H9 (cell line): ENCODE data around the gene WHAMM. TPM values are rescaled to one million over a fixed set of nuclear protein-coding genes. Genes with fewer than 3 reads are reported as not detected.

Source experiments
- DNase-seq: peaks from one replicate; pipeline ENCODE4 v3.0.0-alpha.2; 2017
- H2AFZ ChIP-seq: one replicate; pipeline ENCODE4 v1.6.1; 2013; ENCODE audit warnings: mild to moderate bottlenecking, low read length, control low read depth, moderate library complexity
- H2AK5ac ChIP-seq: 2 replicates; pipeline ENCODE4 v1.6.1; 2013; ENCODE audit warnings: low read length, control low read depth, mixed read lengths; ENCODE audit not compliant: insufficient read length
- H2BK120ac ChIP-seq: one replicate; pipeline ENCODE4 v1.6.1; 2013; ENCODE audit warnings: low read depth, mild to moderate bottlenecking, low read length, control low read depth, inconsistent platforms; ENCODE audit not compliant: poor library complexity, severe bottlenecking
- H2BK12ac ChIP-seq: 2 replicates; pipeline ENCODE4 v1.6.1; 2013; ENCODE audit warnings: low read length, control low read depth, mixed read lengths, low read depth; ENCODE audit not compliant: insufficient read length
- H2BK15ac ChIP-seq: 2 replicates; pipeline ENCODE4 v1.6.1; 2013; ENCODE audit warnings: low read depth, low read length, control low read depth
- H2BK20ac ChIP-seq: one replicate; pipeline ENCODE4 v1.6.1; 2013; ENCODE audit warnings: low read depth, mild to moderate bottlenecking, low read length, control low read depth, inconsistent platforms; ENCODE audit not compliant: poor library complexity, severe bottlenecking
- H2BK5ac ChIP-seq: 2 replicates; pipeline ENCODE4 v1.6.1; 2013; ENCODE audit warnings: low read length, control low read depth, mixed read lengths; ENCODE audit not compliant: insufficient read length
- H3K14ac ChIP-seq: 2 replicates; pipeline ENCODE4 v1.6.1; 2013; ENCODE audit warnings: low read length, control low read depth; ENCODE audit not compliant: insufficient read depth
- H3K18ac ChIP-seq: 2 replicates; pipeline ENCODE4 v1.6.1; 2013; ENCODE audit warnings: low read depth, mild to moderate bottlenecking, mixed read lengths, low read length, control low read depth; ENCODE audit not compliant: insufficient read length
- H3K23ac ChIP-seq: 2 replicates; pipeline ENCODE4 v1.6.1; 2013; ENCODE audit warnings: low read length, control low read depth, mixed read lengths, low read depth; ENCODE audit not compliant: insufficient read length
- H3K23me2 ChIP-seq: 2 replicates; pipeline ENCODE4 v1.6.1; 2013; ENCODE audit warnings: low read depth, mild to moderate bottlenecking, mixed read lengths, low read length, control low read depth; ENCODE audit not compliant: insufficient read length, poor library complexity, severe bottlenecking
- H3K27ac ChIP-seq: 2 replicates; pipeline ENCODE4 v1.5.1; 2013; ENCODE audit warnings: low read length, control low read depth, mixed read lengths, low read depth; ENCODE audit not compliant: insufficient read length
- H3K27me3 ChIP-seq: 2 replicates; pipeline ENCODE4 v1.6.1; 2013; ENCODE audit warnings: low read length, control low read depth, inconsistent platforms; ENCODE audit not compliant: insufficient read depth
- H3K4ac ChIP-seq: 2 replicates; pipeline ENCODE4 v1.6.1; 2013; ENCODE audit warnings: low read depth, mild to moderate bottlenecking, control low read depth, inconsistent platforms, low read length, moderate library complexity
- H3K4me1 ChIP-seq: 2 replicates; pipeline ENCODE4 v1.6.1; 2013; ENCODE audit warnings: low read length, control low read depth, inconsistent platforms; ENCODE audit not compliant: insufficient read depth
- H3K4me2 ChIP-seq: 2 replicates; pipeline ENCODE4 v1.6.1; 2013; ENCODE audit warnings: low read length, control low read depth, mixed read lengths; ENCODE audit not compliant: insufficient read length, insufficient read depth
- H3K56ac ChIP-seq: 2 replicates; pipeline ENCODE4 v1.6.1; 2013; ENCODE audit warnings: low read depth, mild to moderate bottlenecking, mixed read lengths, low read length, control low read depth; ENCODE audit not compliant: insufficient read length
- H3K79me1 ChIP-seq: 2 replicates; pipeline ENCODE4 v1.6.1; 2013; ENCODE audit warnings: low read depth, mild to moderate bottlenecking, moderate library complexity, low read length, control low read depth, inconsistent platforms; ENCODE audit not compliant: insufficient read depth, poor library complexity, severe bottlenecking
- H3K79me2 ChIP-seq: 2 replicates; pipeline ENCODE4 v1.6.1; 2013; ENCODE audit warnings: low read length, control low read depth, inconsistent platforms; ENCODE audit not compliant: insufficient read depth
- H3K9ac ChIP-seq: 2 replicates; pipeline ENCODE4 v1.6.1; 2013; ENCODE audit warnings: low read length, control low read depth, mixed read lengths; ENCODE audit not compliant: insufficient read length; ENCODE audit errors: extremely low read depth
- H3K9me3 ChIP-seq: one replicate; pipeline ENCODE4 v1.6.1; 2013; ENCODE audit warnings: low read depth, low read length, inconsistent platforms; ENCODE audit not compliant: control insufficient read depth
- H3T11ph ChIP-seq: one replicate; pipeline ENCODE4 v1.6.1; 2013; ENCODE audit warnings: mild to moderate bottlenecking, low read length, control low read depth, inconsistent platforms
- H4K20me1 ChIP-seq: one replicate; pipeline ENCODE4 v1.6.1; 2013; ENCODE audit not compliant: control insufficient read depth, insufficient read length, insufficient read depth
- H4K5ac ChIP-seq: 2 replicates; pipeline ENCODE4 v1.6.1; 2013; ENCODE audit warnings: low read depth, mild to moderate bottlenecking, mixed read lengths, low read length, control low read depth; ENCODE audit not compliant: insufficient read length
- H4K8ac ChIP-seq: replicated peaks from 2 replicates; pipeline ENCODE4 v1.6.1; 2013; ENCODE audit warnings: low read length, control low read depth, mixed read lengths, low read depth; ENCODE audit not compliant: insufficient read length
- H4K91ac ChIP-seq: 2 replicates; pipeline ENCODE4 v1.6.1; 2013; ENCODE audit warnings: low read depth, mild to moderate bottlenecking, moderate library complexity, mixed read lengths, low read length, control low read depth; ENCODE audit not compliant: insufficient read length
- H3K27ac Mint-ChIP-seq, 3 experiments: 2 replicates in 2 of 3; 3 replicates in 1 of 3; pipeline ENCODE4 v1.8.0; 2020 to 2021; ENCODE audit warnings: mixed read lengths in 3 of 3, mild to moderate bottlenecking in 1 of 3, moderate library complexity in 1 of 3
- H3K27me3 Mint-ChIP-seq: 2 replicates; pipeline ENCODE4 v1.8.0; 2021; ENCODE audit warnings: low read depth, mild to moderate bottlenecking, moderate library complexity, mixed read lengths
- H3K36me3 Mint-ChIP-seq, 3 experiments: 2 replicates in 2 of 3; 3 replicates in 1 of 3; pipeline ENCODE4 v1.8.0; 2020 to 2021; ENCODE audit warnings: low read depth in 3 of 3, mixed read lengths in 3 of 3; ENCODE audit not compliant: insufficient read depth in 1 of 3
- H3K4me1 Mint-ChIP-seq, 2 experiments: 2 replicates each; pipeline ENCODE4 v1.8.0; 2020; ENCODE audit warnings: mixed read lengths in 2 of 2
- H3K4me3 Mint-ChIP-seq, 2 experiments: 2 replicates in 1 of 2; 3 replicates in 1 of 2; pipeline ENCODE4 v1.8.0; 2020 to 2021; ENCODE audit warnings: mild to moderate bottlenecking in 2 of 2, mixed read lengths in 2 of 2, moderate library complexity in 1 of 2
- H3K9me3 Mint-ChIP-seq, 2 experiments: 2 replicates in 1 of 2; 3 replicates in 1 of 2; pipeline ENCODE4 v1.8.0; 2020; ENCODE audit warnings: mild to moderate bottlenecking in 2 of 2, mixed read lengths in 2 of 2, moderate library complexity in 1 of 2
- WGBS: extraction: QIAGEN DNeasy Blood & Tissue Kit; methylation state at CpG from one replicate; pipeline ENCODE4 v1.1.7; 2013; ENCODE audit warnings: missing lambda C conversion rate, low lambda C conversion rate, mixed read lengths; ENCODE audit not compliant: insufficient read length; ENCODE audit errors: extremely low coverage; 5-methylcytosine and 5-hydroxymethylcytosine counted together
- total RNA-seq: library from RNA; stranded (reverse); gene quantifications from 2 replicates; pipeline ENCODE4 v1.2.1, GENCODE V29; 2021
- TF ChIP-seq, protein P1 (sequence below): fragments of 200-600 bp; sonication (generic); conservative IDR thresholded peaks from 3 replicates; pipeline ENCODE4 v1.8.0; 2021; ENCODE audit warnings: antibody characterized with exemption, mild to moderate bottlenecking

Gene WHAMM
- total RNA-seq, 1 experiment from 2014 or later, result 3.0 TPM

DNA sequence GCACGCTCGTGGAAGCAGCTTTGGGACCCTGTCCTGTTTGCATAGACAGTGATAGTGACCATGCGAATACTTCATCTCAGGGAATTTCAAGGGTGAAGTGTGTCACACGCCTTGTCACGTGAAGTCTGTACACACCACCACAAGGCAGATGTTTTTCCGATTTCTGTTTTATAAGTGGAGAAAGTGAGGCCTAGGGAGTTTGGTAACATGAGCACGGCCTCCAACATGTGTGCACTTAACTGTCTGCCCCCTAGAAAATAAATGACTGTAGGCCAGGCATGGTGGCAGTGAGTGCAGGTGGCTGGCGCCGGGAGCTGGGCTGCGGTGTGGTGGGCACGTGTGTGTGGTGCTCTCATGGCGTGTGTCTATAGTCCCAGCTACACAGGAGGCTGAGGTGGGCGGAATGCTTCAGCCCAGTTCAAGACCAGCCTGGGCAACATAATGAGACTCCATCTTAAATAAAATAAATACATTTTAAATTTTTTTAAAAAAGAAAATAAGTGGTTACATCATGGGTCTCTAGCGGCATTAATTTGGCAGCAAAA, 42.0 kb downstream of the WHAMM start:
- Histone ChIP-seq H3K4me1 (no peaks in the 10 kb centered on the region), H2AFZ (no peak overlapping the region), H3K23ac (no peak overlapping the region), H3K14ac (no peak overlapping the region), H3T11ph (no peak overlapping the region), H3K79me2 (no peaks in the 10 kb centered on the region), H4K5ac (no peak overlapping the region), H4K20me1 (no peaks in the 10 kb centered on the region), H2AK5ac (no peak overlapping the region), H2BK120ac (no peak overlapping the region), H2BK15ac (no peak overlapping the region), H3K4me2 (no peak overlapping the region), H4K91ac (no peak overlapping the region), H3K79me1 (no peaks in the 10 kb centered on the region), H3K4ac (no peak overlapping the region), H4K8ac (no peak overlapping the region), H2BK12ac (no peak overlapping the region), H3K27ac (no peak overlapping the region), H3K56ac (no peak overlapping the region), H3K27me3 (no peaks in the 10 kb centered on the region), H3K9ac (no peak overlapping the region), H2BK20ac (no peak overlapping the region), H3K23me2 (no peaks in the 10 kb centered on the region), H2BK5ac (no peak overlapping the region), H3K18ac (no peak overlapping the region), H3K9me3 (no peaks in the 10 kb centered on the region)
- TF ChIP-seq, protein P1, sequence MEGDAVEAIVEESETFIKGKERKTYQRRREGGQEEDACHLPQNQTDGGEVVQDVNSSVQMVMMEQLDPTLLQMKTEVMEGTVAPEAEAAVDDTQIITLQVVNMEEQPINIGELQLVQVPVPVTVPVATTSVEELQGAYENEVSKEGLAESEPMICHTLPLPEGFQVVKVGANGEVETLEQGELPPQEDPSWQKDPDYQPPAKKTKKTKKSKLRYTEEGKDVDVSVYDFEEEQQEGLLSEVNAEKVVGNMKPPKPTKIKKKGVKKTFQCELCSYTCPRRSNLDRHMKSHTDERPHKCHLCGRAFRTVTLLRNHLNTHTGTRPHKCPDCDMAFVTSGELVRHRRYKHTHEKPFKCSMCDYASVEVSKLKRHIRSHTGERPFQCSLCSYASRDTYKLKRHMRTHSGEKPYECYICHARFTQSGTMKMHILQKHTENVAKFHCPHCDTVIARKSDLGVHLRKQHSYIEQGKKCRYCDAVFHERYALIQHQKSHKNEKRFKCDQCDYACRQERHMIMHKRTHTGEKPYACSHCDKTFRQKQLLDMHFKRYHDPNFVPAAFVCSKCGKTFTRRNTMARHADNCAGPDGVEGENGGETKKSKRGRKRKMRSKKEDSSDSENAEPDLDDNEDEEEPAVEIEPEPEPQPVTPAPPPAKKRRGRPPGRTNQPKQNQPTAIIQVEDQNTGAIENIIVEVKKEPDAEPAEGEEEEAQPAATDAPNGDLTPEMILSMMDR, result no peak
- H3K9me3 Mint-ChIP-seq, result no peaks in the 10 kb centered on the region
- no CpG with 5 or more reads among the region's 14 CpGs for WGBS
- no peak for DNase-seq
- no peak overlapping the region; a peak in 1 of 7 replicates for H3K27ac Mint-ChIP-seq
- H3K4me3 Mint-ChIP-seq, result no peak overlapping the region
- H3K36me3 Mint-ChIP-seq, result no peaks in the 10 kb centered on the region; a peak in 1 of 7 replicates
- peaks cover 14% of the 10 kb centered on the region in 2 experiments for H3K4me1 Mint-ChIP-seq
- no peaks in the 10 kb centered on the region for H3K27me3 Mint-ChIP-seq
